VCaP (cell line): Measurements from ENCODE around the gene ROR2.

Experiments
- H3K27ac ChIP-seq: fragments of 450-650 bp; 2 replicates; pipeline ENCODE4 v1.5.1; 2017
- CTCF ChIP-seq: fragments of 450-650 bp; conservative IDR thresholded peaks from 2 replicates; pipeline ENCODE4 v1.5.1; 2017; ENCODE audit warnings: mild to moderate bottlenecking, moderate library complexity

Gene ROR2

DNA sequence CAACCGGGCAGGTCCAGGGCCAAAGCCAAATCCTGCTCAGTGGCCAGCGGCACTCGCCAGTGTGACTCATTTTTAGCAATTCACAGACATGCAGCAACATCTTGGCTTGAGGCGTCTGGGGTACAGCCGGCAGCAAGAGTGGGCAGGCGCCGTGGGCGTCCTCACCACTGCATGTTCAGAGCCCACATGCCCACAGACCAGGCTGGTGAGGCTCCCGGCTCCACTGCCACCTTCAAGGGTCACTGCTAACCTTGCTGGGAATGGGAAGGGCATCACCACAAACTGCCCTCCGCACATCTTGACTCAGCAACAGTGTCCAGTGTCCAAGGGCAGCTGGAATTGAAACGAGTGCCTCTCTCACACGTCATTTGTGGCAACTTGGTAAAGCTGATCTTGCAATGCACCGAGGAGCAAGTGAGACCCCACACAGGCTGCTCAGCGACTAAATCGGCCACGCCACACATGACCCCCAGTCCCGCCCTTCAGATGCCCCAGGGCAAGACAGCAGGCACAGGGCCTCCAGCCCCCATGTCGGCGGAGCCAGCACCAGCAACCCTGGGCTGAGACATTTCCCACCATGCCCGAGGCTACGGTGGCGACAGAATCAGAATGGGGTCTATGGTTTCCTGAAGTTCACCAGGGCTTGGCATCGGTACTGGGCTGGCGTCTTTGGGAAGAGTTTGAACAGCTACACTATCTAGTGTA is 140.3 kb downstream of the ROR2 start:
- H3K27ac ChIP-seq, result no peak overlapping the region
- no peak for TF ChIP-seq CTCF

DNA sequence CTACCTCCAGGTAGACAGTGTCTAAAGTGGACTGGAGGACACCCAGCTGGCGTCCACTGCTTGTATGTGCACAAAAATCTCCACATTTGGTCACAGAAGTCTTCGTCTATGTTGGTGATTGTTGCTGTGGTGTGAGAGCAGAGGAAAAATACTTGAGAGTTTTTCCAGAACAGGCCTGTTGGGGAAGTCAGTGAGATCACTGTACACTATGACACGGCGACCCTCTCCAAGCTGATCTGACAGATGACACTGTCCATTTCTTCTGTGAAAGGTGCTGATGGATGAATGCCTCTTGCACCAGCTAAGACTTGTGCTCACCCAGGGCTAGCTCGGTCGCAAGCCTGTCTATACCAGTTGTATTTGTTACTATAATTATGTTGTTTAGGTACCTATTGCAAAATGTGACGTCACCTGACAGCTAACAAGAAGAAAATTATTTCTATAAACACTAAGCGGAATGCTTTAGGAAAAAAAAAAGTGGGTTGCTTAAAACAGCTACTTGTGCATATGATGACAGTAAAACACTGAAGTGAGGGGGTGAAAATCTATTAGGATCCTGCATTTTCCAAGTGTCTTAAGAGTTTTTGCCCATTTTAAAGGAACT is 142.3 kb downstream of the ROR2 start:
- TF ChIP-seq CTCF, result no peak
- H3K27ac ChIP-seq, result no peak overlapping the region

- H3K27ac ChIP-seq, result no peak overlapping the region
- no peak for TF ChIP-seq CTCF
These were observed 145.0 kb downstream of the ROR2 start for GRCh38 chr9:91805031-91805430.

GRCh38 chr9:91803970-91804752 is 145.9 kb downstream of the ROR2 start:
- H3K27ac ChIP-seq, result no peak overlapping the region
- TF ChIP-seq CTCF, result no peak

GRCh38 chr9:91803151-91803940 is 146.7 kb downstream of the ROR2 start:
- no peak for TF ChIP-seq CTCF
- H3K27ac ChIP-seq, result no peak overlapping the region

DNA sequence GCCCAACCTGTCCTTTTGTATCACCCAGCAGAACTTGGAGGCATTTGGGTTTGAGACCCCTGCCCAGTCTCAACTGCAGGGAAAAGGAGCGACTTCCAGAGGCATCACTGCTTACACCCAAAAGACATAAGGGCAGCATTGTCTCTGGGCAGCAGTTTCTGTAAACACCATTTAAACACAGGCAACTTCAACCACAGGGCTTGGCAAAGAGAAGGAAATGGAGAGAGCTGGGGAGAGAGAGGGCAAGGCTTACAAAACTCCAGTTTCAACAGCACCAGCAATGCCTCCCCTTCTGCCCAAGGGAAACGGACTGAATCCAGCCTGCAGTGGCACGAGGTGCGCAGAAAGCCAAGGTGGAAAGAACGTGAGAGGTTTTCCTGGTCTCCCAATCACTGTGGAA is 147.6 kb downstream of the ROR2 start:
- H3K27ac ChIP-seq, result no peak overlapping the region
- no peak for TF ChIP-seq CTCF
